ENCODE results near the gene FILIP1.

Gene FILIP1

DNA sequence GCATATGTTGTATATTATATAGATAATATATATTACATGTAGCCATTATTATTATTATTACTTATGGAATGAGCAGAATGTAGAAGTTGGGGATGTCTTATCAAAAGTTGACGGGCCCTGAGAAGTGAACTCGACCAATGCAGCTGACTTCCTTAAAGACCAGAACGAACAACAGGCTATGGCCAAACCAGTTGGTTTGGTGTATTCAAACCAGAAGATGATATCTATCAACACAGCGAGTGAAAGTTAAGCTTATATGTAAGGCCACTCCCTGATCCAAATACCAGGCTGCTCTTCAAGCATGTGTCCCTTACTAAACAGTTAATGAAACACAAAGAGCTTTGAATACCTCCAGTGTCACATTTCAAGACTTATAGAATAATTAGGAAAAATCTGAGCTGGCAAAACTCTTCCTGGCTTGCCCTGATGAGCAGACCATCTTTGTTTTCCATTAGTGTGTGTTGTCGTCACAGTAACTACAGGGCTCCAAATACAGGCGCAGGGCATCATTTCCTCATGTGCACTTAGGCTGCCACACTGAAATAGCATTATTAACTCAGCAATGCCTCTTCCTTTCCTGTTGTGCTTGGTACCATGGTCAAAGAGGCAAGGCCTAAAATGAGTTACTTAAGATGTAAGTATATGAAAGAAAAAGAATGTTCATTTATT is 6.6 kb downstream of the FILIP1 start:
- DNase-seq (ENCODE audit: low read depth in 2 of 2), result no peak
- TF ChIP-seq, protein P1, sequence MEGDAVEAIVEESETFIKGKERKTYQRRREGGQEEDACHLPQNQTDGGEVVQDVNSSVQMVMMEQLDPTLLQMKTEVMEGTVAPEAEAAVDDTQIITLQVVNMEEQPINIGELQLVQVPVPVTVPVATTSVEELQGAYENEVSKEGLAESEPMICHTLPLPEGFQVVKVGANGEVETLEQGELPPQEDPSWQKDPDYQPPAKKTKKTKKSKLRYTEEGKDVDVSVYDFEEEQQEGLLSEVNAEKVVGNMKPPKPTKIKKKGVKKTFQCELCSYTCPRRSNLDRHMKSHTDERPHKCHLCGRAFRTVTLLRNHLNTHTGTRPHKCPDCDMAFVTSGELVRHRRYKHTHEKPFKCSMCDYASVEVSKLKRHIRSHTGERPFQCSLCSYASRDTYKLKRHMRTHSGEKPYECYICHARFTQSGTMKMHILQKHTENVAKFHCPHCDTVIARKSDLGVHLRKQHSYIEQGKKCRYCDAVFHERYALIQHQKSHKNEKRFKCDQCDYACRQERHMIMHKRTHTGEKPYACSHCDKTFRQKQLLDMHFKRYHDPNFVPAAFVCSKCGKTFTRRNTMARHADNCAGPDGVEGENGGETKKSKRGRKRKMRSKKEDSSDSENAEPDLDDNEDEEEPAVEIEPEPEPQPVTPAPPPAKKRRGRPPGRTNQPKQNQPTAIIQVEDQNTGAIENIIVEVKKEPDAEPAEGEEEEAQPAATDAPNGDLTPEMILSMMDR (IDR thresholded peaks at IDR 0.05; ENCODE audit: low read depth, low read length), result no peak
- no peak overlapping the region for H3K4me3 ChIP-seq (replicated peaks in 1 of 2; ENCODE audit: low read depth in 2 of 2, low read length in 2 of 2)

DNA sequence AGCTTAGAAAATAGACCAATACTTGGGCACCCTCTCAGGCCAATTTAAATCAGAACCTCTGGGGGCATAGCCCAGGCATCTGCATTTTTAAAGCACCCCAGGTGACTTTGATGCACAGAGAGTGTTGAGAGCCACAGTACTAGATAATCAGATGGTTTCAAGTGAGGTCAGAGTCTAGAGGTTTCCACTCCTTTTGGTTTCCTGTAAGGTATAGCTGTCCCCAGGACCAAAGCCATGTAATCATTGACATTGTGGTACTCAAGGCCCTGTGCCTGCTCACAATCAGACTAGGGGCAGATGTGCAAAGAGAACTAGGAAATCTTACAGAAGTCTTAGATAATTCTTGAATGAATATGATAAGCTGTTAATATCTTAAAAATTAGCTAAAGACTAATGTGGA is 9.1 kb downstream of the FILIP1 start:
- H3K4me3 ChIP-seq (replicated peaks in 1 of 2; ENCODE audit: low read depth in 2 of 2, low read length in 2 of 2), result no peak overlapping the region
- DNase-seq (ENCODE audit: low read depth in 2 of 2), result no peak
- TF ChIP-seq, protein P1 (IDR thresholded peaks at IDR 0.05; ENCODE audit: low read depth, low read length), result no peak

DNA sequence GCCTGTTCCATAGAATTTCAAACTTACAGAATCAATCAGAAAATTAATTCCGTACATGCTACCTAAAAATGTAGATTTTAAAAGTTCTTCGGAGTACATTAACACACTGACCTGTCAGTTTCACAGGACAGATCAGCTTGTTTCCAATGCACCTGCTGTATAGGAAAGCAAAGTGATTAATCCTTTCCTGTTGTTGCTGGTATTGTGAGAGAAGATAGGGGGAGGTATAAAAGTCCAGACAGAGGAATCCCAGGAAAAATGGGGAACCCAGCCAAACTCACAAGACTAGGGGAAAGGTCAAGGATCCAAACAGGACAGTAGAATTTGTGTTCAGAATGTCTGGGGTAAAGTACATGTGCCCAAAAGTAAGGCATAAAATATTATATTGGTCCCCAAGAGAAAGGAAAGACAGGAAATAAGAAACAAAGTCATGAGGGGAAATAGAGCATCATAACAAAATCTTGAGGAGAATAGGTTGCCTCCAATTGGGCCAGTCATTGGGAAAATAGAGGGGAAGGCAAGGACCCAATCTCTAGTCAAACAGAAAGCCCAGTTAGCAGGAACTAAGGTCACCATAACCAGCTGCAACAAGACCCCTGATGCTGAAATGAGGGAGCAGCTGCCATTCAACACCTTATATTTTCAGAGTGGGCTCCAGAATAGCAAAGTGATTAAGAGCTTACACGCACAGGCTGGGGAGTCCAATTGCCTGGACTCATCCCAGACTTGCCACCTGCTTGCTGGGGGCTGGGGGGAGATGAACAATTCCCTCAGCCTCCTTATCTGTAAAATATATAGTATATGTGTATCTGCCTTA is 10.3 kb downstream of the FILIP1 start:
- TF ChIP-seq, protein P1 (IDR thresholded peaks at IDR 0.05; ENCODE audit: low read depth, low read length), result no peak
- no peak for DNase-seq (ENCODE audit: low read depth in 2 of 2)
- no peak overlapping the region for H3K4me3 ChIP-seq (replicated peaks in 1 of 2; ENCODE audit: low read depth in 2 of 2, low read length in 2 of 2)

DNA sequence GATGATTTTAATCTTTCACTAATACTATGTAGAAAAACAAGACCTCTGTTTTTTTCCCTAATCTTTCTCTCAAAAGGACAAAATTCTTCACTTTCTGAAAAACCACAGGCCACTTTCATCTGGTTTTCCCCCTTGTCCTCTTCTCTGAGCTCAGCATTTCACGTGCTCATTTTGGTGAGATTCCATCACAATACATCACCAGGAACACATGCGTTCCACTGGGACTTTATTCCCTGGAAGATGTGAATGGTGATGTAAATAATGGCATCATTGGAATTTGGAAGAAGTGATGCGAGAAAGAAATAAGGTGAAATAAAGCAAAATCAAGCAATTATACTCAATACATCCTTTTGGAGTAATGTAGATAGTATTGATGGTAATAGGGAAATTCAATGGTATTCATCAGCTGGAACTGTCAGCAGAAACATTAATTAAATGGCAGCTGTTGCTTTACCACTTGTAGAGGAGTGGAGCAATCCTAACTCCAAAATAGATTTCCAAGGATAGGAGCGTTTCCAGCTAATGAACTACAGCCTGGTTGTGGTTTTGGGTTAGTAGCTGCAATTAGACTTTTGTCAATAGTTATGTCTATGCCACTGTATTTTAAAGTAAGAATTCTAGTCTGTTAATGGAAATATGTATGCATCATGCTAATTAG is 11.5 kb downstream of the FILIP1 start:
- DNase-seq (ENCODE audit: low read depth in 2 of 2), result peak; percentile 73 to 86
- TF ChIP-seq, protein P1 (IDR thresholded peaks at IDR 0.05; ENCODE audit: low read depth, low read length), result no peak
- no peak overlapping the region for H3K4me3 ChIP-seq (replicated peaks in 1 of 2; ENCODE audit: low read depth in 2 of 2, low read length in 2 of 2)

DNA sequence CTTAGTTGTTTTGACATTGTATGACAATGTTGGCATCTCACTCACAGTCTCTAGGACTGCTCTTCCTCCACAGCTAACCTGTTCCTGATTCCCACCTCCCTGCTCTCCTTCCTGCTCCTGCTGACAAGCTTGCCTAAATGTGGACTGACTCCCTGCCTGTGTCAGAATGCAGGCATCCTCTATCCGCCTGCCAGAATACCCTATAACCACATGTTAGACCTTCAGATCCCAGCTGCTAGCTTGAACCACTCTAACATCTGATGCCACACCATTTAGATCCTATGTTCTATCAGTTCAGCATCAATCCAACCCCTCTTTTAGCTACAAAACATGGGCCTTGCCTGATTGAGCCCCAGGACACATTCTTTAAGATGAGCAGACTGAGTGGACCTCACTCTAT is 12.2 kb downstream of the FILIP1 start:
- H3K4me3 ChIP-seq (replicated peaks in 1 of 2; ENCODE audit: low read depth in 2 of 2, low read length in 2 of 2), result no peak overlapping the region
- TF ChIP-seq, protein P1 (IDR thresholded peaks at IDR 0.05; ENCODE audit: low read depth, low read length), result no peak
- DNase-seq (ENCODE audit: low read depth in 2 of 2), result peak in 1 of 2 donors; percentile 23

DNA sequence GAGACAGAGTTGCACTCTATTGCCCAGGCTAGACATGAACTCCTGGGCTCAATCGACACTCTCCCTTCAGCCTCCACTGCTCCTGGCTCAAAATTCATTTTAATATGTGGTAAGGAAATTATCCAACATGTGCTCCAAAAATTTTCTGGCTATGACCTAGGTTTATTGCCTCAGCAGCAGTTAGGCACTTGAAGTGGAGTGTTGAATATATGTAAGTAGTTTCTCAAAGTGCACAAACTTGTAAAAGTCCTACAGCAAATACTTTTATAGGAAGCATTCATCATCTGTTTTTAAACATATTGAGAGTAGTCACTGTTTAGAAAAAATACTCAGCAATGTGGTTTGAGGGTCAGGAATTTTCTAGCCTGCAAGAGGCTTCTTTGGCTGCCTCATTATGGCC is 13.2 kb downstream of the FILIP1 start:
- DNase-seq (ENCODE audit: low read depth in 2 of 2), result no peak
- TF ChIP-seq, protein P1 (IDR thresholded peaks at IDR 0.05; ENCODE audit: low read depth, low read length), result no peak
- H3K4me3 ChIP-seq (replicated peaks in 1 of 2; ENCODE audit: low read depth in 2 of 2, low read length in 2 of 2), result no peak overlapping the region

All from cardiac fibroblast (primary cell).